Measurements from ENCODE around the gene FAXDC2.

DNA sequence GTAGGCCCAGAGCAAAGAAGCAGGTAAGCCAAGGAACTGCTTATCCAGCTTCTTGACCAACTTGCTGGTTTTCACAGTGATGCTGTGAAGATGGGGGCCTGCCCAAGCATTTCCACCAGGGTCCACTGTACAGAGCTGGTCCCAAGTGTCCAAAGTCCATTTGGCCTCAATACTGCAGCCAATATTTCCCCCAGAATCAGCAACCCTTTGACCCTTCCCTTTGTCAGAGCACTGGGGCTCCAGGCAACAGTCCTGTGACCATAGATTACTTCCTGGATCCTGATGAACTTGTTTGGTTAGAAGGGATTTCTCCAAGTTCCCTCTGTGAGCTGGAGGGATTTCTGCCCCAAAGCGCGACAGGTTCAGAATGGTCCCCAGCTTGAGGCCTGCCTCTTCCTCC is 26.3 kb downstream of the FAXDC2 start:
- TF ChIP-seq, protein P1, sequence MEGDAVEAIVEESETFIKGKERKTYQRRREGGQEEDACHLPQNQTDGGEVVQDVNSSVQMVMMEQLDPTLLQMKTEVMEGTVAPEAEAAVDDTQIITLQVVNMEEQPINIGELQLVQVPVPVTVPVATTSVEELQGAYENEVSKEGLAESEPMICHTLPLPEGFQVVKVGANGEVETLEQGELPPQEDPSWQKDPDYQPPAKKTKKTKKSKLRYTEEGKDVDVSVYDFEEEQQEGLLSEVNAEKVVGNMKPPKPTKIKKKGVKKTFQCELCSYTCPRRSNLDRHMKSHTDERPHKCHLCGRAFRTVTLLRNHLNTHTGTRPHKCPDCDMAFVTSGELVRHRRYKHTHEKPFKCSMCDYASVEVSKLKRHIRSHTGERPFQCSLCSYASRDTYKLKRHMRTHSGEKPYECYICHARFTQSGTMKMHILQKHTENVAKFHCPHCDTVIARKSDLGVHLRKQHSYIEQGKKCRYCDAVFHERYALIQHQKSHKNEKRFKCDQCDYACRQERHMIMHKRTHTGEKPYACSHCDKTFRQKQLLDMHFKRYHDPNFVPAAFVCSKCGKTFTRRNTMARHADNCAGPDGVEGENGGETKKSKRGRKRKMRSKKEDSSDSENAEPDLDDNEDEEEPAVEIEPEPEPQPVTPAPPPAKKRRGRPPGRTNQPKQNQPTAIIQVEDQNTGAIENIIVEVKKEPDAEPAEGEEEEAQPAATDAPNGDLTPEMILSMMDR (optimal IDR thresholded peaks at IDR 0.05 in 1 of 3, IDR thresholded peaks at IDR 0.05 in 1 of 3, conservative IDR thresholded peaks at IDR 0.05 in 1 of 3; ENCODE audit: extremely low read depth in 1 of 3, insufficient read depth in 2 of 3, low read length in 3 of 3), result no peak
- no peak for TF ChIP-seq EZH2 (IDR thresholded peaks at IDR 0.05; ENCODE audit: low read length)
